Ishikawa (cell line): ENCODE measurements around the gene GAS2L1.

Experiments used
- CEBPB ChIP-seq: IDR thresholded peaks from 2 replicates; pipeline ENCODE4 v1.6.1; 2012
- EP300 ChIP-seq: IDR thresholded peaks from 2 replicates; pipeline ENCODE4 v1.6.1; 2012; ENCODE audit warnings: borderline replicate concordance
- RAD21 ChIP-seq: IDR thresholded peaks from 2 replicates; pipeline ENCODE4 v1.6.1; 2012; ENCODE audit warnings: low read depth
- TCF12 ChIP-seq: IDR thresholded peaks from 2 replicates; pipeline ENCODE4 v1.6.1; 2012; ENCODE audit warnings: low read depth
- TEAD4 ChIP-seq: IDR thresholded peaks from 2 replicates; pipeline ENCODE4 v1.6.1; 2012
- TF ChIP-seq, protein P1 (sequence below): IDR thresholded peaks from 2 replicates; pipeline ENCODE4 v1.6.1; 2012; ENCODE audit warnings: low read depth, mild to moderate bottlenecking

DNA sequence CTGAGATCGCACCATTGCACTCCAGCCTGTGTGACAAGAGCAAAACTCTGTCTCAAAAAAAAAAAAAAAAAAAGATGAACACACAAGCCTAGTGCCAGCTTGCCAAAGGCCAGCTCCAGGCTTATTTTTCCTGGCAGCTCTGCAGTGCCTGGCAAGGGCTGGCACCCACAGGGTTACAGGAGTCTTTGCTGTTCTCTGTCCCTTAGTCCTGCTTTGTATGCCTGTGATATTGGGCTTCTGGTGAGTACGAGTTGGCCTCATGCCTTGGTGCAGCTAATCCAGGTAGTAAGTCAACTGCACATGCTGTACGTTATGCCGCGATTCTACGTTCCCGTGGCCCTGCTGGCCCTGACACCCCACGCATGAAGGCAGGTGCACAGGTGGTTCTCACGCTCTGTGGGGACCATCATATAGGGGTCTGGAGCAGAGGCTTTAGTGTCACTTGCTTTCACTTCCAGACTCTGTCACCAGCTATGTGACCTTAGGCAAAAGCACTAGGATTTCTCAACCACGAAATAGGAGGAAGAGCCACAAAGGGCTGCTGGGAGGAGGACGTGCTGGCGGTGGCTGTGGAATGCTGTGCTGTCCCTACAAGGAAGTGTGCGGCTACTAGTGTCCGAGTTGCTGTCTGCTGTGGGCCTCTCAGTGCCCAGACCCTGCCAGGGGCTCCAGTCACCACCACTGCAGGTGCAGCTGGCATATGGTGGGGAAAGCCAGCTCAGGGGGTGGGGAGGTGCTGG is 30.5 kb downstream of the GAS2L1 start:
- TF ChIP-seq TEAD4 = no peak
- no peak for TF ChIP-seq CEBPB
- TF ChIP-seq, protein P1, sequence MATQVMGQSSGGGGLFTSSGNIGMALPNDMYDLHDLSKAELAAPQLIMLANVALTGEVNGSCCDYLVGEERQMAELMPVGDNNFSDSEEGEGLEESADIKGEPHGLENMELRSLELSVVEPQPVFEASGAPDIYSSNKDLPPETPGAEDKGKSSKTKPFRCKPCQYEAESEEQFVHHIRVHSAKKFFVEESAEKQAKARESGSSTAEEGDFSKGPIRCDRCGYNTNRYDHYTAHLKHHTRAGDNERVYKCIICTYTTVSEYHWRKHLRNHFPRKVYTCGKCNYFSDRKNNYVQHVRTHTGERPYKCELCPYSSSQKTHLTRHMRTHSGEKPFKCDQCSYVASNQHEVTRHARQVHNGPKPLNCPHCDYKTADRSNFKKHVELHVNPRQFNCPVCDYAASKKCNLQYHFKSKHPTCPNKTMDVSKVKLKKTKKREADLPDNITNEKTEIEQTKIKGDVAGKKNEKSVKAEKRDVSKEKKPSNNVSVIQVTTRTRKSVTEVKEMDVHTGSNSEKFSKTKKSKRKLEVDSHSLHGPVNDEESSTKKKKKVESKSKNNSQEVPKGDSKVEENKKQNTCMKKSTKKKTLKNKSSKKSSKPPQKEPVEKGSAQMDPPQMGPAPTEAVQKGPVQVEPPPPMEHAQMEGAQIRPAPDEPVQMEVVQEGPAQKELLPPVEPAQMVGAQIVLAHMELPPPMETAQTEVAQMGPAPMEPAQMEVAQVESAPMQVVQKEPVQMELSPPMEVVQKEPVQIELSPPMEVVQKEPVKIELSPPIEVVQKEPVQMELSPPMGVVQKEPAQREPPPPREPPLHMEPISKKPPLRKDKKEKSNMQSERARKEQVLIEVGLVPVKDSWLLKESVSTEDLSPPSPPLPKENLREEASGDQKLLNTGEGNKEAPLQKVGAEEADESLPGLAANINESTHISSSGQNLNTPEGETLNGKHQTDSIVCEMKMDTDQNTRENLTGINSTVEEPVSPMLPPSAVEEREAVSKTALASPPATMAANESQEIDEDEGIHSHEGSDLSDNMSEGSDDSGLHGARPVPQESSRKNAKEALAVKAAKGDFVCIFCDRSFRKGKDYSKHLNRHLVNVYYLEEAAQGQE = no peak
- TF ChIP-seq EP300 = no peak
- no peak for TF ChIP-seq TCF12
- TF ChIP-seq RAD21 = no peak
